DMS 273 (cell line): ENCODE results near the gene TUBB2B.

Experiments used
- DNase-seq: peaks from one replicate; lab custom pipeline; 2025; ENCODE audit not compliant: unreplicated experiment; lab: John Stamatoyannopoulos, UW

Gene TUBB2B

DNA sequence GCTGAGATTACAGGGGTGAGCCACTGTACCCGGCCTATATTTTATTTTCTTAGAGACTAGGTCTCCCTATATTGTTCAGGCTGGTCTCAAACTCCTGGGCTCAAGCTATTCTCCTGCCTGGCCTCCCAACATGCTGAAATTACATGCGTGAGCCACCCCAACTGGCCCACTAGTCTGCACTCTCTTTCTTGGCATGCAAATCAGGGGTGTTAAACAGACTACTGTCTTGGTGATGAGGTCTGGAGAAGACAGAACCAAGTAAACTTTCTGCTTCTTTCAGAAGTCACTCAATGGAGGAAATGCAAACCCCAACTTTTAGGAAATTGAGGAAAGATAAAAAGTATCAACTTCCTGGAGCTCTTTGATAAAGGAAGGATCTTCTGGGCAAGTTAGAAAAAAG, 8.0 kb upstream of the TUBB2B start:
- no peak for DNase-seq

GRCh38 chr6:3233904-3234303, 6.5 kb upstream of the TUBB2B start:
- DNase-seq = no peak

- no peak for DNase-seq
Measured at GRCh38 chr6:3233321-3233720, 5.9 kb upstream of the TUBB2B start.

DNA sequence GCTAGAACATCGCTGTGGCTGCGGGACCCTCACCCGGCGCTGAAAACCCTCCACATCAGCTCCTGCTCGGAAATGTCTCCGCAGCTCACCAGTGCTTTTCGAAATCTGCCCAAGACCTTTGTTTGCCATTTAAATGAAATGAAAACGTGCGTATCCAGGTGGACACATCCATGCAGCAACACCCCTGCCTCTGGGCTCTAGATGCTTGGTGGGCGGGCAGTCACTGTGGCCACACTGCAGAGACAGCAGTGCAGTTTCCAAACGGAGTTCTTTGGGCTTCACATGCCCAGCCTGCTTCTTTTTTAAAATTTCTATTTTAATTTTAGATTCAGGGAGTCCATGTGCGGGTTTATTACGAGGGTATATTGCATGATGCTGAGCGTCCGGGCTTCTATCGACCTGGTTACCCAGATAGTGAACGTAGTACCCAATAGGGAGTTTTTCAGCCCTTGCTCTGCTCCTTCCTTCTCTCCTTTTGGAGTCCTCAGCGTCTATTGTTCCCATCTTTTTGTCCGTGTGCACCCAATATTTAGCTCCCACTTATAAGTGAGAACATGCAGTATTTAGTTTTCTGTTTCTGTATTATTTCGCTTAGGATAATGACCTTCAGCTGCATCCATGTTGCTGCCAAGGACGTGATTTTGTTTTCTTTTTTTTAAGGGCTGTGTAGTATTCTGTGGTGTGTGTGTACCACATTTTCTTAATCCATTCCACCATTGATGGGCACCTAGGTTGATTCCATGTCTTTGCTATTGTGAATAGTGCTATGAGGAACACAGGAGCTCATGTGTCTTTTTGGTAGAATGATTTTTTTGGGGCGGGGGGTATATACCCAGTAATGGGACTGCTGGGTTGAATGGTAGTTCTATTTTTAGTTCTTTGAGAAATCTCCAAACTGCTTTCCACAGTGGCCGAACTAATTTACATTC, 4.8 kb upstream of the TUBB2B start:
- DNase-seq = no peak

DNA sequence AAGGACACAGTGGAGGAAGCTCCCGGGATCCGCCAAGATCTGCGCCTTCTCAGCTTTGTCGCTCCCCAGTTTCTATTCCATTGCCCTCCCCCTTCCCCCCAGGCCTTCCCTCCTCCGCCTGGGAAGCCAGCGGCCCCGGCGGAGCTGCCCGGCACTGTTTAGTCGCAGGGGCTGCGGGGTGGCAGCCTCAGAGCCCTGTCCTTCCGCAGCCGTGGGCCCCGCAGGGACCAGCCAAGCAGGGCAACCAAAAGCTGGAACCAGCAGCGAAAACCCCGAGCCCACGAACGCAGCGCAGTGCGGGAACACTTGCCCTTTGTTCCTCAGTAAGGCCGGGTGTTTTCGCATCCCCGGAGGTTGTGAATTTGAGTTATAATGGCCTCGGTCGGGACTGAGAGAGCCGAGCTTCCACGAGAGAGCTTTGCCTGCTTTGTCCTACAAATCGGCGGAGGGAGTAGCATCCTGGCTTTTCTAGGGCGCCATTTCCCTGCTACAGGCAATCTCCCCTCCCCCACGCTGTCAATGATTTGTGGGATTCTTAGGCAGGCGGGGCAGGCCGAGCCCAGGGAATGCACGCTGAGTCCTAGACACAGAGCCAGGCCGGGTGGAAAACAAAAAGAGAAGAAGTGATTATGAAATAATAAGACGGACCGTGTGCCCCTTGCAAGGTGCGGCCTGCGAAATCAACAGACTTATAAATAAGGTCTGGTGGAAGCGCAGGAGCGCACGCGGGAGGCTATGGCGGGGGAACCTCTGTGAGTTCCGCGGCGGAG, 4.0 kb upstream of the TUBB2B start:
- DNase-seq = peak; percentile 91

DNA sequence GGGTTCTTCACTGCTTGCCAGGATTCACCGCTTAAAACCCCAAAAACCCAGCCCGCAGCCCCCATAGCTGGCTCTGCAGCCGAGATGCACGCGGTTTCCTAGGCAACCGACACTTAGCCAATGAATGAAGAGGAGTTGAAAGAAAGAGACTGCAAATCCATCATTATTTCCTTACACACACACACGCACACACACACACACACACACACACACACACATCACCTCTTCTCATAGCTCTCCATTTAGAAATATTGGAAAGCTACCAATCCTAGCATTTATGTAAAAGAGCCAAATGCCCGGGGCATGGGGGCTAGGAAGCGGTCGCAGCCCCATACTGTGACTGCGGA, 3.4 kb upstream of the TUBB2B start:
- peak; percentile 80 for DNase-seq

DNA sequence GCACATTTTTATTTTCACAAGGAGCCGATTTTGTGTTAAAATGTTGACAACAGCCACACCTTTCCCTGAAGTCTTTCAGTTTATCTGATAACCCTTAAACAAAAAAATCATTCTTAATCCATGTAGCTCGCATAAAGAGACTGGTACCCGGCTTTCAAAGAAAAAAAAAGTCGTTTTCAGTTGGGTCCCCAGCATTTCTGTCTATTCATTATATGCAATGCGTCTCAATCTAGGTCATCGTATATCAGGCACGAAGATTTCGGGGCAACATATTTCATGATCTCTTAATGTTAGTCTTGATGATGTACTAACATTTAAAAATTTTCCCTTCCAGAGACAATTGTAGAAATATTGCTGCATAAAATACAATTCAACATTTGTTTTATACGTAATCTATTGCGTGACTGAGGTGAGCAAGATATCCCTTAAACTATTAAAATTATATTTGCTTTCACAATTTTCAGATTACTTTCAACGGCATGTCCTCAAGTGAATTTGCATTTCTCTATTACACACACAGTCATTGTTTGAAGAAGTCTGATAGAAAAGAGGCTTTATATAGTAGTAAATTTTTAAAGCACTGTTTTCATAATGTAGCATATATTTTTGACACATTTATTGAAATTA, 2.9 kb upstream of the TUBB2B start:
- DNase-seq = no peak

- DNase-seq = peak; percentile 60
Measured at GRCh38 chr6:3229566-3230178, 2.2 kb upstream of the TUBB2B start.

DNA sequence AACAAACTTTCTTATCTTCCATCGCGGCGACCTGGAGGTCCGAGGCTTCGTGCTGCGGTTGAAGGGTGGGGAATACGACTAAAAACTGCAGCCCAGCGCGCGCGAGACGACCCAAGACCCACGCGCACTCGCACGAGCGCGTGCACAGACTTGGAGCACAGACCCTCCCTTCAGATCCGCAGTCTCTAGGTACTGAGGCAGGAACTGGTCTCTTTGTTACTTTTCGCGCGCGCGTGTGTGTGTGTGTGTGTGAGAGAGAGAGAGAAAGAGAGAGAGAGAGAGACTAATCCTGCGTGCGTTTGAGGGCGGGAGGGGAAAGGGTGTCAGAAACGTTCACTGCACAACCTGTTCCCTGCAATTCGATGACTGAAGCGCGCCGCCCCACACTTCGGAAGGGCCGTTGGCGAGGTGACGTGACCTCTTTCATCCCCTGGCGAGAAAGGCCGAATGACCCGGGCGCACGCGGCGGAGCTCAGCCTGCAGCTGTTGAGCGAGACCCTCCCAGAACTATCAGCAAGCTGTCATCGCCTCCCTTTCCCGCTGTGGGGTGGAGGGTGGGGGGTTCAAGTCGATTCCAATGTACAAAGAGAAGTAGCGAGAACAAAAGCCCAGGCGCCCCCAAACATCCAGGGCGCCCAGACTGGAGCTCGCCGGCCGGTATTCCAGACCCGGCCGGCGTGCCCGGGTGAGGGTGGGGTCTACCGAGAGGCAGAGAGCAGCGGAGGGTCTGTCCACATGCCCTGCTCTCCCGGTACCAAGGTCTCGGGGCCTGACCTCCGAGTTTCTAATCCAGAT, 1.5 kb upstream of the TUBB2B start:
- DNase-seq = peak; percentile 48

DNA sequence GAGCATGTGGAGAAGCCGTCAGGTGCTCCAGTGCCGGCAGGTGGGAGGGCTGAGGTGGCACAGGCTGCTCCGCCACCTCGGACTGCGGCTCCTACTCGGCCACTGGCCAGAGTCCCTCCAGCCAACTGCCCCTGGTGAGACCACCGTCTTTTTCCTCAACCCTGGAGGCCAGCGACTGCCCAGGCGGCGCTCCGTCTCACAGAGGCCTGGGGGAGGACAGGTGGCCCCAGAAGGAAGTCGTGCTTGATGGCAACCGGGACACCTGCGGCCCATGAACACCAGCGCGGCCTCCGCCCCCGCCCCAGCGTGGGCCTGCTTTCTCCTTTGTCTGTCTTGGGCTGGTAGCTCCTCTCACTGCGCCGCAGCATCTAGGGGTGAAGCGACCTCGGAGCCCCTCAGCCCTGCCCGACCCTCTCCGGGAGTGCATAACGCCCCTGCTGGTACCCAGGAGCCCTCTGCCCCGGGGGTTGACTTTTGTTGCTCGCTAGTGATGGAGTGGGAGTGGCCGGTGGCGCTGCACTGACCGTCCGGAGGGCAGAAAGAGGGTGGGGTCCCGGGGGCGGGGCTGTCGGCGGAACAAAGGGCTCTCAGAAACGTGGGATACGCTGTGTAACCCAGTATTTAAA, 706 bp upstream of the TUBB2B start:
- peak; percentile 58 for DNase-seq

GRCh38 chr6:3226481-3227362, 731 bp downstream of the TUBB2B start:
- peak; percentile 75 for DNase-seq

DNA sequence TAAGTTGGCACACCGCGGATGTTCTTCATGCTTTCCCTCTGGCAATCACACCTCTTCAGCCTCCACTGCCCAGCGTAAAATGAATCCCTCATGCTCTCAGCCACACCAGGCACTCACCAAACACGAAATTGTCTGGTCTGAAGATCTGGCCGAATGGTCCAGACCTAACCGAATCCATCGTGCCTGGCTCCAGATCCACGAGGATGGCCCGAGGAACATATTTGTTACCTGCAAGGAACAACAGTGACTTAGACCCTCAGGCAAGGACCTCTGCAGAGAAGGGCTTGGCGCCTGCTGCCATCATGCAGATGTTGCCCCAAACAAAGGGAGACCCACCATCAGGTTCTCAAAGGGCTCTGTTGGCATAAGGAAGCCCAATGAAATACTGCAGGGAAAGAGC, 1.4 kb downstream of the TUBB2B start:
- DNase-seq = no peak

GRCh38 chr6:3222506-3223038, 4.9 kb downstream of the TUBB2B start:
- DNase-seq = peak; percentile 55

GRCh38 chr6:3221578-3221977, 5.9 kb downstream of the TUBB2B start:
- DNase-seq = no peak

DNA sequence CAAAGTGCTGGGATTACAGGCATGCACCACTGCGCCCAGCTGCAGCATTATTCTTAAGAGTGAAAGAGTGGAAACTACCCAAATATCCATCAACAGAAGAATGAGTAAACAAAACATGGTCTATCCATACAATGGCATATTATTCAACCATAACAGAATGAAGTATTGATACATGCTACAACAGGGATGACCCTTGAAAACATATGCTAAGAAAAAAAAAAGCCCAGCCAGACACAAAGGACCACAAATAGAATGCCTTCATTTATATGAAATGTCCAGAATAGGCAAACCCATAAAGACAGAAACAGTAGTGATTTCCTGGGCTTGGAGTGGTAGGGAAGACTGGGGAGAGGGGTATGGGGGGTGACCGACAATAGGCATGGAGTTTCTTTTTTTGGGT, 7.1 kb downstream of the TUBB2B start:
- DNase-seq = no peak

DNA sequence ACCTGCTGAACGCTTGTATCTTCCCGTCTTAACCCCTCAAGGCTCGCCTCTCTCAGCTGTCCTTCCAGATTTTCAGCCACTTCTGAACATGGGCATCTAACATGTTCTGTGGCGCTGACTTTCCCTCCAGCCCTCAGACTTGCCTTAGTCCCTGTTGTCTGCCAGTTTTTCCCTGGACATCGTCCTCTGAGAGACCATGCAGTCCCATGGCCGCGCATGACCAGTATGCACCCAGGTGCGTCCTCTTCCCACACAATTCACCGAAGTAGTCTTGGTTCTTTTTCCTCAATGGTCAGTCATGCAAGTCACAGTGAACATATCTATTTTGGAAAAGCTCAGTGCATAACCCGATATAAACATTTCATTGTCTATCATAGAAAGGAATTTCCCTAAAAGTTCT, 9.2 kb downstream of the TUBB2B start:
- DNase-seq = no peak

DNA sequence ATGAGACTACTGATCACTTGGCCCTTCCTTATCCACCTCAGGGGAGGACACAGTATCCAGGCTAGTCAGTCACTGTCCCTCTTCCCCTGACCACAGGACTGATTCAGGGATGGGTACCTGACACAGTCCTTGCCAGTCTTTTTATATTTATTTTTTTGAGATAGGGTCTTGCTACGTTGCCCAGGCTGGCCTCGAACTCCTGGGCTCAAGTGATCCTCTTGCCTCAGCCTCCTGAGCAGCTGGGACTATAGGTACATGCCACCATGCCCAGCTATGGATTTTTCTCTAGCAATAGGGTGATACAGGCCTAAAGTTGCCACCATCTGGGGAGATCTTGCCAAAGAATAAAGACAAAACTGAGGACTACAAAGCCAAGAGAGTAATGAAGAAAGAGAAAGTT, 10.2 kb downstream of the TUBB2B start:
- no peak for DNase-seq

DNA sequence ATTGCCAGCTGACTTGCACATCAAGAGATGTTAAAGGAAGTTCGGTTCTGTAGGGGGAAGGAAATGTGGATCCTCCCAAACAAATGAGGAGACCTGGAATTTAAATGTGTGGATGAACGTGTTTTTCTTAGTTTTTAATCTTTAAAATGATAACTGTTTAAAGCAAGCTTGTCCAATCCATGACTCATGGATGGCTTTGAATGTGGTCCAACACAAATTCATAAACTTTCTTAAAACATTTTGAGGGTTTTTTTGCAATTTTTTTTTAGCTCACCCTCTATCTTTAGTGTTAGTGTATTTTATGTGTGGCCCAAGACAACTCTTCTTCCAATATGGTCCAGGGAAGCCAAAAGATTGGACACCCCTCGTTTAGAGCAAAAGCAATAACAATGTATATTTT, 12.6 kb downstream of the TUBB2B start:
- DNase-seq = no peak

- no peak for DNase-seq
Measured at GRCh38 chr6:3213334-3213695, 14.1 kb downstream of the TUBB2B start.
